Neural crest cell (in vitro differentiated cells): ENCODE results near the gene GZMB. TPM values are rescaled to one million over a fixed set of nuclear protein-coding genes. Genes with fewer than 3 reads are reported as not detected.

Source experiments
- DNase-seq: peaks from one replicate; pipeline ENCODE4 v3.0.0; 2021; ENCODE audit warnings: low read depth, mixed read lengths, low spot score
- H3K27ac Mint-ChIP-seq: one replicate; pipeline ENCODE4 v1.8.0; 2021; ENCODE audit warnings: mild to moderate bottlenecking, mixed read lengths; ENCODE audit not compliant: unreplicated experiment
- H3K27me3 Mint-ChIP-seq: 2 replicates; pipeline ENCODE4 v1.8.0; 2021; ENCODE audit warnings: low read depth, mild to moderate bottlenecking, mixed read lengths
- H3K36me3 Mint-ChIP-seq: 2 replicates; pipeline ENCODE4 v1.8.0; 2021; ENCODE audit warnings: low read depth, mild to moderate bottlenecking, mixed read lengths
- H3K4me1 Mint-ChIP-seq: 2 replicates; pipeline ENCODE4 v1.8.0; 2021; ENCODE audit warnings: mixed read lengths
- H3K4me3 Mint-ChIP-seq: one replicate; pipeline ENCODE4 v1.8.0; 2021; ENCODE audit warnings: mild to moderate bottlenecking, mixed read lengths
- H3K9me3 Mint-ChIP-seq: 2 replicates; pipeline ENCODE4 v1.8.0; 2021; ENCODE audit warnings: mixed read lengths
- CTCF ChIP-seq: fragments of 200-600 bp; sonication (generic); conservative IDR thresholded peaks from 2 replicates; pipeline ENCODE4 v1.5.0; 2021; ENCODE audit warnings: antibody characterized with exemption, mild to moderate bottlenecking
- total RNA-seq: library from RNA; stranded (reverse); gene quantifications from 2 replicates; pipeline ENCODE4 v1.2.1, GENCODE V29; 2021

GZMB gene
- total RNA-seq, 1 donor from 2014 or later, result not detected

- Mint-ChIP-seq H3K4me1 (no peaks in the 10 kb centered on the region), H3K27me3 (peaks cover 12% of the 10 kb centered on the region), H3K27ac (no peak overlapping the region), H3K9me3 (peaks cover 12% of the 10 kb centered on the region), H3K36me3 (no peaks in the 10 kb centered on the region), H3K4me3 (no peak overlapping the region)
- DNase-seq, result no peak
- no peak for TF ChIP-seq CTCF
Measured at GRCh38 chr14:24631749-24632335, 2.1 kb downstream of the GZMB start.

- Mint-ChIP-seq H3K27ac (no peak overlapping the region), H3K9me3 (peaks cover 15% of the 10 kb centered on the region), H3K4me1 (no peaks in the 10 kb centered on the region), H3K36me3 (no peaks in the 10 kb centered on the region), H3K4me3 (no peak overlapping the region), H3K27me3 (peaks cover 8% of the 10 kb centered on the region)
- DNase-seq, result no peak
- no peak for TF ChIP-seq CTCF
Measured at GRCh38 chr14:24630872-24631477, 3.0 kb downstream of the GZMB start.

- no peak for DNase-seq
- Mint-ChIP-seq H3K27ac (no peak overlapping the region), H3K9me3 (peaks cover 19% of the 10 kb centered on the region)
Measured at GRCh38 chr14:24630087-24630871, 3.7 kb downstream of the GZMB start.

GRCh38 chr14:24629521-24629920 is 4.5 kb downstream of the GZMB start:
- H3K4me1 Mint-ChIP-seq, result no peaks in the 10 kb centered on the region
- no peak for DNase-seq
- no peak overlapping the region for H3K27ac Mint-ChIP-seq
- H3K36me3 Mint-ChIP-seq, result no peaks in the 10 kb centered on the region
- TF ChIP-seq CTCF, result no peak
- peaks cover 19% of the 10 kb centered on the region for H3K9me3 Mint-ChIP-seq
- H3K27me3 Mint-ChIP-seq, result peaks cover 7% of the 10 kb centered on the region
- H3K4me3 Mint-ChIP-seq, result no peak overlapping the region

More at GRCh38 chr14:24630087-24630871, 3.7 kb downstream of the GZMB start:
- H3K4me1 Mint-ChIP-seq, result no peaks in the 10 kb centered on the region
- no peak overlapping the region for H3K4me3 Mint-ChIP-seq
- H3K36me3 Mint-ChIP-seq, result no peaks in the 10 kb centered on the region
- peaks cover 8% of the 10 kb centered on the region for H3K27me3 Mint-ChIP-seq
- no peak for TF ChIP-seq CTCF

- Mint-ChIP-seq H3K27me3 (peaks cover 8% of the 10 kb centered on the region), H3K27ac (no peak overlapping the region), H3K9me3 (peaks cover 10% of the 10 kb centered on the region), H3K36me3 (no peaks in the 10 kb centered on the region), H3K4me3 (no peak overlapping the region), H3K4me1 (no peaks in the 10 kb centered on the region)
- TF ChIP-seq CTCF, result no peak
- DNase-seq, result no peak
Measured at GRCh38 chr14:24613747-24614146, 20.2 kb downstream of the GZMB start.
